GM15510 (cell line): ENCODE results near the gene FNIP2.

Source experiments
- POLR2A ChIP-seq: IDR thresholded peaks from 3 replicates; pipeline ENCODE4 v1.6.1; 2011; ENCODE audit warnings: borderline replicate concordance; ENCODE audit not compliant: insufficient read length; ENCODE audit errors: extremely low read depth

FNIP2 gene

DNA sequence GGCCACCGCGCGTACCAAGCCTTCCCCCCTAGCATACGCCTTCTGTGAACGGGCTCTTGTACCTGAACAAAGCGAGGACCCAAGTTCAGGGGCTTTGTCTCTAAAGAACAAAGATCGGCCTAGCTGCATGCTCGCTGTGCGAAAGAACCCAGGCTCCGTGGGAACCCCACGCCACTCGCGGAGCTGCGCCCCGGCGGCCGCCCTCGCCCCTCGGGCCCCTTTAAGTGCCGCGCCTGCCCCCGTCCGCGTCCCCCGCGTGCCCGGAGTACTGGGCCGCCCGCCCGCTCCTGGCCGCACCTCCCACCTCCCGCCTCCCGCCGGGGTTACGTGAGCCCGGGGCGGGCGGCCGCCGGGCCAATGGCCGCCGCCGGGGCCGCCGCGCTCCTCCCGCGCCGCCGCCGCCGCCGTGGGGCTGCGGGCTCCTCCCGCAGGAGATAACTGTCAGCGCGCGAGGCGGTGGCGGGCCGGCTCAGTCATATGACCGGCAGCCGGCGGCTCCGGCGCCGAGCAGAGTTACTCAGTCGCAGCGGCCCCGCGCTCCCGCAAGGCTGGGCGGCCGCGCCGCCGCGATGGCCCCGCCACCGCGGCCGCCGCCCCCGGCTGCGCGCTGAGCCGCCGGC is at the start of gene FNIP2:
Gene FNIP2 (plus strand): TSS at position 472 of the 620 bp plus-strand sequence. CDS start 187 bp downstream, outside the sequence.
- peak; percentile 43 for TF ChIP-seq POLR2A

GRCh38 chr4:158721680-158722079 is 47.1 kb upstream of the FNIP2 start:
- TF ChIP-seq POLR2A: no peak

DNA sequence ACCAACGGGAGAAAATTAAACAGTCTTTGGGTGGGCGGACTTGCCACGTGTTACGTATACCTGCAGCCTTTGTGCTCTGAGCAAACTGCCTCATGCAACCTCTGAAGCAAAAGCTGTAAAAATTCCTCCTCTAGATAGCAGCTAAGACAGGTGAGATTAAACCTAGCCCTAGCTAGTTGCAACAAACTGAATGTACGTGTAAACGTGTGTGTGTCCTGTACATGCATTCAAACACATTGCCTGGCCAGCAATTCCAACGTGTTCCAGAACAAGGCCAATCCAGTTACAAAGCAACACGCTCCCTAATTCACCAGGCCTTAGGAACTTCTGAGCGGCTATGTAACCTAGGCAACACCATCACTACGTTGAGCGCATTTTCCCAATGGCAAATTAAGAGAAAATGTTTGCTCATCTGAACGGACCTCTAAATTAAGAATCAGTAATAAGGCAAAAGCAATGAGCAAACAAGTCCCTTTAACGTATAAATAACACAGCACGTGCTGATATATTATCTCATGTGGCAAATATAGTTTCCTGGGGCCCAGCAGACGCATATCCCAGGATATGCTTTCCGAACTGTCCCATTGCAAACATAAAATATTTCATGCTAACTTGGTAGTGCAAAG is 46.4 kb upstream of the FNIP2 start:
- no peak for TF ChIP-seq POLR2A

- peak; percentile 94 for TF ChIP-seq POLR2A
Observed at GRCh38 chr4:158722917-158723793, 45.7 kb upstream of the FNIP2 start, which contains the start of gene PPID. Gene PPID, minus strand, starts transcription at chr4:158723396. Its CDS starts 108 bp downstream, at chr4:158723288.

DNA sequence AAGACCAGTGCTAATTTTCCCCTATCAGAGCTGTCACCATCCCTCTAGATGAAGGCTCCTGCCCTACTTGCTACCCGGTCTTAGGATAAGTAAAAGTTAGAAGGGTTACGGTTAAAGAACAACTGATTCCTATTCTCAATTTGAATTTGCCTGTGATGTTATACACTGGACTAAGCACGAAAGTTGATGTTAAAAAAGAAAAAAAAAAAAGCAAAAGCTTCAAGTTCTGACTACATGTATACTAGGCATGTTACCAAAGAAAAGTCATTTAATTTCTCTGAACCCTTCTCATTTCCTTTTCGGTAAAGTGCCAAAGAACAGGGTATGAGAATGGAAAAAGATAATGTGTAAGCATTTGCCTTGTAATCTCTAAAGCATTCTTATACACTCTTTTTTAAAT is 44.2 kb upstream of the FNIP2 start:
- TF ChIP-seq POLR2A: no peak

DNA sequence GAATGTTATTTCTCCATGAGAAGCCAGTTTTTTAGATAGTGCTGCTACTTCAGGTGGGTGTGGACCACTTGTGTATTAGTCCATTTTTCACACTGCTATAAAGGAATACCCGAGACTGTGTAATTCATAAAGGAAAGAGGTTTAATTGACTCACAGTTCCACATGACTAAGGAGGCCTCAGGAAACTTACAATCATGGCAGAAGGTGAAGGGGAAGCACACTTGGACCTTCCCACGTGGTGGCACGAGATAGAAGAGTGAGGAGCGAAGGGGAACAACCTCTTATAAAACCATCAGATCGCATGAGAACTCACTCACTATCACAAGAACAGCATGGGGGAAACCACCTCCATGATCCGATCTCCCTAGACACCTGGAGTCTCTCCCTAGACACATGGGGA is 42.2 kb upstream of the FNIP2 start:
- no peak for TF ChIP-seq POLR2A

DNA sequence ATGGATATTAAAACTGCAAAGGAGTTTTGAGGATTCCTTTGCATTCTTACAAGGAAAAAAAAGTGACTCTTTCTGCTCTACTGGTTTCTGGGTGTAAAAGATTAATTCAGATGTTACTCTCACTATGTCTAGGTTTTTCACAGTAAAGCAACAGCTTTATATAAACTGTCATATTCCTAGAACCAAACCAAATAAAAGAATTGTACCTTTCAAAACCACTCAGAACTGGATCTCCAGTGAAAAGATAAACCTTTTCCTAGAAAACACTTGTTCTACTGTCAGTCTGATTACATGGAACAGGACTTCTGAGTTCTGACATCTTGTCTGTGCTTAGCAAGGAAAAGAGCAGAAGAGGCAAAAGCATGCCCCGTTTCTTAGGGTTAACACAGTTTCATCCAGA is 40.6 kb upstream of the FNIP2 start:
- TF ChIP-seq POLR2A: no peak

GRCh38 chr4:158729716-158730559 is 38.9 kb upstream of the FNIP2 start:
- TF ChIP-seq POLR2A: no peak

- no peak for TF ChIP-seq POLR2A
Observed at GRCh38 chr4:158738866-158739265, 30.0 kb upstream of the FNIP2 start.

DNA sequence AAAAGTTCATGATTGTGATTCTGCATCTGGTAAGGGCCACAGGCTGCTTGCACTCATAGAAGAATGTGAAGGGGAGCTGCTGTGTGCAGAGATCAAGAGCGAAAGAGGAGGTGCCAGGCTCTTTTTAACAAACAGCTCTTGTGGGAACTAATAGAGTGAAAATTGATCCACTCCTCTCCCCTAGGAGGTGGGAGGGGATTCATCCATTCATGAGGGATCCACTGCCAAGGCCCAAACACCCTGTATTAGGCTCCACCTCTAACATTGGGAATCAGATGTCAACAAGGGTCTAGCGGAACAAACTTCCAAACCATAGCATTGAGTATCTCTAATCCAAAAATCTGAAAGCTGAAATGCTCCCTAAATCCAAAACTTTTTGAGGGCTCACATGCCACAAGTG is 29.2 kb upstream of the FNIP2 start:
- no peak for TF ChIP-seq POLR2A

GRCh38 chr4:158741326-158742021 is 27.4 kb upstream of the FNIP2 start:
- TF ChIP-seq POLR2A: no peak

DNA sequence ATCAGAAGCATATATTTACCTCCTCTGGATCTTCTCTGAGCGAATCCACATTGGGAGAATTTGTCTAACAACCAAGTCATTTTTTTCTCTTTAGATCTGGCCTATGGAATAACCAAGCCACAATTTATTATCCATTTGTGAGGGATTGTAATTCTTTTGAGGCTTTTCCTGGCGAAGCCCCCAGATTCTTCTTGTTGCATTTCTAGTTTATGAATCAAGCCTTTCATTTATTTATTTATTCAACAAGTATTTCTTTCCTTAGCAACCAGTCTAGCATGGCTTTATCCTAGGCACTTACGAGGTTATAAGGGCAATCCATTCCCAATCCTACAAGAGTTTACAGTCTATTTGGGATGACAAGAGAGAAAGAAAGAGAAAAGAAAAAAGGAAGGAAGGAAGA is 18.4 kb upstream of the FNIP2 start:
- no peak for TF ChIP-seq POLR2A

GRCh38 chr4:158754385-158755180 is 14.2 kb upstream of the FNIP2 start:
- TF ChIP-seq POLR2A: no peak

GRCh38 chr4:158756588-158756987 is 12.2 kb upstream of the FNIP2 start:
- TF ChIP-seq POLR2A: no peak

- no peak for TF ChIP-seq POLR2A
Observed at GRCh38 chr4:158758142-158758541, 10.7 kb upstream of the FNIP2 start.
